Activated CD8-positive, alpha-beta memory T cell treated with anti-CD3 and anti-CD28 coated beads for 24 hours (primary cell): ENCODE data around the gene CCDC12.
"Not testable (repeated sequence)": the region's sequence is repeated elsewhere in the genome, so short reads cannot be mapped to it uniquely, and the experiment has no call there.

Source experiments
- DNase-seq: peaks from one replicate; pipeline ENCODE4 v3.0.0-alpha.2; 2020

Gene CCDC12

GRCh38 chr3:46921041-46921440 lies 55.5 kb downstream of the CCDC12 start:
- no peak for DNase-seq

- DNase-seq = no peak
Observed at GRCh38 chr3:46918634-46919033, 57.9 kb downstream of the CCDC12 start.

GRCh38 chr3:46918202-46918601 lies 58.3 kb downstream of the CCDC12 start:
- DNase-seq = no peak

GRCh38 chr3:46917257-46917656 lies 59.3 kb downstream of the CCDC12 start:
- no peak for DNase-seq

- no peak for DNase-seq
Observed at GRCh38 chr3:46916799-46917198, 59.7 kb downstream of the CCDC12 start.

- DNase-seq = no peak
Observed at GRCh38 chr3:46916278-46916677, 60.3 kb downstream of the CCDC12 start.

GRCh38 chr3:46915297-46915822 lies 61.2 kb downstream of the CCDC12 start:
- no peak for DNase-seq

- DNase-seq = no peak
Observed at GRCh38 chr3:46914849-46915248, 61.7 kb downstream of the CCDC12 start.

- no peak for DNase-seq
Observed at GRCh38 chr3:46913644-46914043, 62.9 kb downstream of the CCDC12 start.

GRCh38 chr3:46912986-46913385 lies 63.6 kb downstream of the CCDC12 start:
- DNase-seq = no peak

GRCh38 chr3:46910914-46911313 lies 65.6 kb downstream of the CCDC12 start:
- DNase-seq = not testable (repeated sequence)

GRCh38 chr3:46910166-46910760 lies 66.3 kb downstream of the CCDC12 start:
- no peak for DNase-seq

- peak; percentile 91 for DNase-seq
Observed at GRCh38 chr3:46909535-46910161, 66.9 kb downstream of the CCDC12 start.

- no peak for DNase-seq
Observed at GRCh38 chr3:46908986-46909534, 67.5 kb downstream of the CCDC12 start.

GRCh38 chr3:46908294-46908985 lies 68.1 kb downstream of the CCDC12 start:
- DNase-seq = no peak

GRCh38 chr3:46907960-46908293 lies 68.6 kb downstream of the CCDC12 start:
- DNase-seq = no peak

- no peak for DNase-seq
Observed at GRCh38 chr3:46907271-46907670, 69.3 kb downstream of the CCDC12 start.

- no peak for DNase-seq
Observed at GRCh38 chr3:46906471-46907058, 70.0 kb downstream of the CCDC12 start.

GRCh38 chr3:46905661-46906451 lies 70.7 kb downstream of the CCDC12 start:
- DNase-seq = no peak

- DNase-seq = no peak
Observed at GRCh38 chr3:46905213-46905560, 71.4 kb downstream of the CCDC12 start.

- DNase-seq = no peak
Observed at GRCh38 chr3:46904303-46905212, 72.0 kb downstream of the CCDC12 start.
